GM21423 (cell line): ENCODE results near the gene PLXNA2.

Experiments
- ATAC-seq: cut with Tn5 transposase; IDR thresholded peaks from one replicate; pipeline ENCODE4 v1.9.1; 2021; ENCODE audit warnings: mild to moderate bottlenecking, moderate library complexity; ENCODE audit not compliant: unreplicated experiment

PLXNA2 gene

DNA sequence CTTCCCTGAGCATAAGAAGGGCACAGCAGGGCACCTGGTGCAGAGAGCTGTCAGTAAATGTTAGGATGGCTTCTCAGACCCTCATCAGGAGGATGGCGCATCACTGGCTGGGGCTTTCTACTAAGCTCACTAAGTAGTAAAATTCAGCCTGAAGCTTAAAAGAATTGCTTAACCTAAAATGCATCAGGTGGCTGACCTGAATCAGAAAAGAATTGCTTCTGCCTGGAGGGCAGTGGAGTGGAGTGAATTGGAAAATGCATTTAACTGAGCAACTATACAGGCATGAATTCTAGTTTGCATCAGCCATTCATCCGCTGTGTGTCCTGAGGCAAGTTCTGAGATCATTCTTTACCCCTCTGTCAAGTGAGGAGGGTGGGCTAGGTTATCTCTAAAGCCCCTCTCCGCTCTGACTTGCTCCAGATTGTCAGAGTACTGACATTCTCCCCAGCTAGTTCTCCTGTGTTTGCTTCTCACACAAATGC lies 191.2 kb downstream of the PLXNA2 start:
- no peak for ATAC-seq

DNA sequence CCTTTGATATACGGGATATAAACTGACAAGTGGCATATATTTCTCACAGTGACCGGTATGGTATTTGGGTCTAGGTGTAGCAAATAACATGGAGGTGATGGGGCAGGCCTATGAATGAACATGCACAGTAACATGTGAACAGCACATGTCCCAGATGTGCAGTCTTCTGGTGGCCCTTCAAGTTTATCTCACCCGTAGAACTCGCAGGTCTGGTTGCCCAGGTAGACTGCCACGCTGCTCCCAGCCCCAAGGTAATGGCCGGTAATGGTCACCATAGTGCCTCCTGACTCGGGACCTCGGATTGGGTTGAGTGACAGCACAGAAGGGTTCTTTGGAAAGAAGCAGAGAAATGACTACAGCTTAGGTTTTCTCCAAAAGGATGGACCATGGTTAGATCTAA lies 192.0 kb downstream of the PLXNA2 start:
- ATAC-seq, result no peak

DNA sequence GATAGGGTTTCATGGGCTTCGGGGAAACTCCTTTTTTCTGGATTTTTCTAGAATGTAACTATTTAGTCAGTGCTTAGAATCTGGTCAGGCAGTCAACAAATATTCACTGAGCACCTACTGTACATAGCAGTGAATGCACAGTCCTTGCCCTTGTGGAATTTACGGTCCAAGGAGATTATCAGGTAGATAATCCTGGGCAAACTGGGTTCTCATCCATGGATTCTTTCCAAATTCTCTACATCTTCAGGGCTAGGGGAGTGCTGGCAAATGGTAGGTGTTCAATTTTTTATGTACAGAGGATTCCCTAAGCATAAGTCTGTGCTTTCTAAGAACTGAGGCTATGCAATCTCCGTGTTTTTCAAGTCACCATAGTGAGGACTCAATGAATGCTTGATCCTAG lies 192.5 kb downstream of the PLXNA2 start:
- no peak for ATAC-seq

DNA sequence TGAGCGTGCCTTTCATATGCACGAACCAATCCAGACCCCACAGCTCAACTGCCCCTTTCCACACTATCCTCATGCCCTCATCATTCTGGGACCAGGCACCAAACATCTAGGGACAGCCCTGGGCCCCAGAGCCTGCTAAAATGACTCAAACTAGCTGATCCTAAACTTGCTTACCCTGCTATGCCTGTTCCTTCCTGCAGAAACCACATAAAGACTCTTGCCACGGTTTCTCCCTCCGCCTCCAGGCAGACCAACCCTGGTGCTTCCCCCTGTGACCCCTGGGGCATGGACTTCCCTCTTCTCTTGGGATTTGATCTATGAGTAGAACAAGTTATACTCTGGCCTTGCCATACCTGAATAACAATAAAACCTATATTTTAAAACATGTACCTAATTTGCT lies 195.3 kb downstream of the PLXNA2 start:
- ATAC-seq, result no peak

- no peak for ATAC-seq
Measured at GRCh38 chr1:208047975-208048374, 196.2 kb downstream of the PLXNA2 start.

DNA sequence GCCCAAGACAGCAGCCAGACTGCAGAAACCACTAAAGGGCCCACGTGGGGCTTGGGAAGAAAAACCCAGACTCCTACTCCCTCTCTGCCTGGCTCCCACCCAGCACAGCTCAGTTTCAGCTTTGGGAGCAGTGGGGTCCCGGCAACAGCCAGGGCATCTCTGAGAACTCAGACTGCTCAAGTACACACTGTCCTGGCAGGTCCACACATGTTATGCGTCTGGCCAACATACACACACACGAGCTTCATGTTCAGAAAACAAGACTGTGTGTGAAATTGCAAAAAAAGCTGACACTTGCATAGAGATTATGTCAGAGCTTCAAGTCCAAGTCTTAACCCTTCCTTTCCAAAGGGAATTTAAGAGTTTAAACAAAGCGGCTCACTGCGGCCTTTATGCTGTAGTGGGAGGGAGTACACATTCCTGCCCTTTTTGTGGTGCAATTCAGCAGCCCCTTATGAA lies 196.7 kb downstream of the PLXNA2 start:
- ATAC-seq, result no peak

DNA sequence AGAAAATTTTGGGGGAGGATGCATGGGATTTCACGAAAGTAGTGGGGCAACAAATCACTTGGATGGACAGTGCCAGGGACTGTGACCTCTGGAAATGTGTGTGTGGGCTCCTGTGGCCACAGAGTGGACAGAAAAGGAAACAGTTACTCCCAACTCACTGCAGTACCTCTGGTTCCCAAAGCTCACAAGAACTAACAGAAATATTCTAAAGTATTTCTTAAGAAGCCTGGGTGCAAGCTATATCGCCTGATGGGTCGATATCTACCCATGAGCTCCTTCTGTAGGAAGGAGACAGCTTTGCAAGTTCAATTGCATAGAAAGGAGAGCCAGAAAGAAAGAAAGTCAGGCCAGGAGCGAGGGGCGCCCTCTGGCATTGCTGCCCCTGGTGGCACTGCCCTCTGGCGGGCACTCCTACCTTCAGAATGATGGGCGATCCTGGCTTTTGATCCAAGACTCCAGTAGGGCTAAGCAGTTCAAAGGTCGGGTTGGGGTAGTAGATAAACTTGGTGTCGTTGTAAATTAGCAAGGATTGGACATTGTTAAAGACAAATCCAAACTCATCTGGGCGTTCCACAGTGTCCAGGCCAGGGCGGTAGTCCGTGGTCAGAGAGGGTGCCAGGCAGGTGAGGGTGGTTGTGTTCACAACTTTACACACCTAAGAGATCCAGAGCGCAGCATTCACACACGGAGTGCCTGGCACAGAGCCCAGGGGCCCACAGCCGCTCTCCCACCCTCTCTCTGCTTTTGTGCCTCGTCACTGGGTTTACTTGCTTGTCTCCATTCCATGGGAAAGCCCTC lies 198.5 kb downstream of the PLXNA2 start:
- ATAC-seq, result no peak

- ATAC-seq, result no peak
Measured at GRCh38 chr1:208044589-208045462, 199.4 kb downstream of the PLXNA2 start.

- ATAC-seq, result no peak
Measured at GRCh38 chr1:208043691-208044181, 200.4 kb downstream of the PLXNA2 start.

DNA sequence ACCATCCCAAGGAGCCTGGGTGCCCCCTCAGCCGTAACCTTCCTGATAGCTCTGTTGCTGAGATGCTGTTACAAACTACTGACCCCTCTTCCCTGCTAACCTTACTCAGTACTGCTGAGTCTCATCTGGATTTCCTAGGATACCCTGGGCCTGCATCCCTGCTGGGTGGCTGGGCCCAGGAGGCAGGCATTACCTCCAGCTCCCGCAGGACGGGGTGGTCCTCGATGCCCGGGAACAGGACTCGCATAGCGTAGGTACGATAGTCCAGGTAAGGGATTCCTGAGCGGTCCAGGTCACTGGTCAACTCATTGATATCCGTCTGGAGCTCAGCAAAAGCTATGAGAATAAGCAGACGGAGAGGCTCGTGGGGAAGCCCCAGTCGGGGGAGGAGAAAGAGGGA lies 201.3 kb downstream of the PLXNA2 start:
- ATAC-seq, result no peak

GRCh38 chr1:208042041-208042615 lies 202.1 kb downstream of the PLXNA2 start:
- ATAC-seq, result no peak

DNA sequence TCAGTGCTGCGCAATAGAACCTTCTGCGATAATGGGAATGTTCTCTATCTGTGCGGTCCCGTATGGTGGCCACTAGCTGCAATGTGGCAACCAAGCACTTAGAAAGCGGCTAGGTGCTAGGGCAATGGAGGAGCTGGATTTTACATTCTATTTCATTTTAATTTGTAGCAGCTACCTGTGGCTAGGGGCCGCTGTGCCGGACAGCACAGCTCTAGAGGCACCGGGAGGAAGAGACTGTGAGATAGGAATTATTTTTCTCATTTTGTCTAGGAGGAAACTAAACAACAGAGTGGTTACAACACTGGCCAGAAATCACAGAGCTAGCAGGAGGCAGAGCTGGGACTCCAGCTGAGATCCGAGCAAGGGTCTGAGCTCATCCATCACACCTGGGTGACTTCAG lies 202.7 kb downstream of the PLXNA2 start:
- no peak for ATAC-seq

GRCh38 chr1:208040821-208041297 lies 203.3 kb downstream of the PLXNA2 start:
- no peak for ATAC-seq

DNA sequence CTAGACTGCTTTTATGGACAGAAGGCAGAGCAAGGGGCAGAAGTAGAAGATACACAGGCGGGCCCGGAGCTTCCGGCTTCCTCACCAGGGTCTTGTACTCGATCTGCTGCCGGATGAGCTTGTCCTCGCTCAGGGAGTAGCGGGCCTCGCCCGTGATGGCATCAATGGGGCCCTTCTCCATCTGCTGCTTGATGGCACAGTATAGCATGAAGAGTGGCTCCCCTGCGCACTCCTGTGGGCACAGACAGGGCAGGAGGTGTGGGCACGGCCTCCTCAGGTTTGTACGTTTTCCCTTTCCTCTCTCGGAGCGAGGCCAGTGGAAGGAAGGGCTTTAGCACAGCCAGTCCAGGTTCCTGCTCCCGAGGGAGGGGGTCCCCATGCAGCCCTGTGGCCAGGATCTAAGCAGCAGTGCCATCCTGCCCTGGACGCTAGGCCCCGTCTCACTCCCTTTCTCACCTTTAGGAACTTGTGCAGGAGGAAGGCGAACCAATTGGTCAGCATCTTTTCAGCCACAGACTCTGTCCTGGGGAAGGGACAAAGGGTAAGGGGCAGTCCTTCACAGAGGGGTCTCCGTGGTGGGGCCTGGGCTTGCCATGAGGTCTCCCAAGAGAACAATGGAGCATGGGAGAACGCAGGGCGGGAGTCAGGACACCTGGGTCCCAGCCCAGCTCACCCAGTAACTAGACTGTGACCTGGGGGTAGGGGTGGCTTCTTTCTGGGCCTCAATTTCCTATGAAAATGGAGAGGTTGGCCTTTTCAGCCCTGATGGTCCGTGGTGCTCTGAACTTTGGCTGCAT lies 204.4 kb downstream of the PLXNA2 start:
- no peak for ATAC-seq

DNA sequence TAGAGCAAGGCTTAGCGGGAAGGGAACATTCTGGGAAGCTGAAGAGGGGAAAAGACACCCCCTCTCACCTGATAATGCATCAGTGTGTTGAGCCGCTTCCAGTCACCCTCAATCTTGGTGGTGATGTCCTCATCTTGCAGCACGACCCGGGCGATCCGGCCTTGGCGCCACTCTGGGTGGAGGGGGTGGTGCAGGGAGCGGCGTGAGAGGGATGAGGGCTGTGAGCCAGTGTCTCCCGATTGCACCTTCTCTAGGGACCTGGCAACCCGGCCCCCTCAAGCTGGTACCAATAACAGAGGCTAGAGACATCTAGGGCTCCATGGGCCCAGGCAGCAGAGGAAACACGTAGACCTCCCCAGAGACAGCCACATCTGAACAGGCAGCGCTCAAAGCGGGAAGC lies 205.9 kb downstream of the PLXNA2 start:
- no peak for ATAC-seq

DNA sequence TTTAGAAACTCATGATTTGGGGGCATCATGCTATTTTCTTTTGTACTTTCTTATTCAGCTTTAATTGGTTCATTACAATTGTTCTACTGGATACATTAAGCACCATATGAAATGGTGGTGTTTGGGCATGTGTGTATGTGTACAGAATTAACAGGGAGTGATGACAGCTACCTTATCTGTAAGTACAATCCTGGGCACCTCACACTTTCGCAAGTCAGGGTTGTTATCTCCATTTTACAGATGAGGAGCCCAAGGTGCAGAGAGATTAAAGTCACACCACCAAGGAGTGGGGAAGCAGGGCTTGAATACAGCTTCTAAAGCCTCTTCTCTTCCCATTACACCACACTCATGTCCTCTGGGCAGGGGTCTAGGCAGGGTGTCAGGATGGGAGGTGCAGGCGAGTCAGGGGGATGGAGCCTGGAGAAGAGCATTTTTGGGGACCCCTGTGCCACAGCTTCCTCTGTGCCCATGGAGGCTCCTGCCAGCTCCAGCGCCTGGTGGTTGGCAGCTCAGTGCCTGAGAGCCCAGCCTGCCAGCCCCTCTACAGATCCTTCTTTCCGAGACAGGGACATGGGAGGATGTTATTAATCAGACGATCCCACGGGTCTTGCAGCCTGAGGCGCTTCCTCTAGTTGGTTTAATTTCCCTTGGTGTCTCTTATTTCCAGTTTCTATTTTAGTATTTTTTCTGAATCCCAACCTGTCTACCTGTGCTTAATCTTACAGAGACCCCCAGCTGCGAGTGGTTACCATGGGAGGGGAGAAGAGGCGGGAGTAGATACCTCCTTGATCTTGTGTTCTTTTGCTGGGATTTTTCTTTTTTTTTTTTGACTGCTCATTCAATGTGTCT lies 207.0 kb downstream of the PLXNA2 start:
- no peak for ATAC-seq

DNA sequence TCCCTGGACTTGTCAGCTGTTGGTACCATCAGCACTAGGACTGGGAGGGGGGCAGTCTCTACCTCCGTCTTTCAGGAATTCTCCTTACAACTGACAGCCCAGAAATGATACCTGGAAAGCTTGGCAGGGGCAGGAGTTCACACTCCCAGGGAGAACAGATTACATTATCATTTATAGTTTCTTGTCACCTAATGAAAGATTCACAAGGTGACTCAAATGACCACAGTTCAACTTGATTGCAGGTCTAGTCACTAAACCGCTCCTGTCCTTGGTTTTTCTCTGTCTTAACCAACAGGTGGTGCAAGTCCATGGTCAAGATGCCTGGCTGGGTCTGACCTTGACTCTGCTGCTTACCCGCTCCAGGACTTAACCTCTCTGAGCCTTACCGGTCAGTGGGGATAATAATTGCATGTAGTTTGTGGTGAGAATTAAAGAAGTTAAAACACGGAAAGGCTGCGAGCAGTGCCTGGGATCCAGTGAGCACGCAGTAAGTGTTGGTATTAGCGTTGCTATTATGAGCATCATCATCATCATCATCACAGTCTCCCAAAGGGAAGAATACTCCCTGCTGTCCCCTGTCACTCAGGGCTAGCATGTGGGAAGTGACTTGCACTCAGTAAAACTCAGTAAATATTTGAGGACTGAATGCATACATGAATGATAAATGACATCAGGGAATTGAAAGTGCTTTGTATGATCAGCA lies 207.9 kb downstream of the PLXNA2 start:
- ATAC-seq, result no peak

DNA sequence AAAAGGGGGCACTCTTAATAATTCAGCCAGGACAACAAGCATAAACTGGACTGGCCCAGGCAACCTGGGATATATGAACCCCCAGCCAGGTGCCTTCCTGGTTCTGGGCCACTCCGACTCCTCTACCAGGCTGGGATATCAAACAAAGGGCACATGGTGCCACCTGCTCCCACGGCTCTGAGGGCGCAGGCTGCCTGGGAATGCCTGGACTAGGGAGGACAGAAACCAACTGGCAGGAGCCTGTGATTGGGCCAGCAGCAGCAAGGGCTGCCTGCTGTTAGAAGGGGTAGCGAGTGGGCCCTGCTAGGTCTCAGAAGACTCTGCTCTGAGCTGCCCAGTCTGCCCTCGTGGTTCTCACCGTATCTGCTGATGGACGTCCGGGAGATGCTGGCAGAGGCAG lies 210.0 kb downstream of the PLXNA2 start:
- ATAC-seq, result no peak

DNA sequence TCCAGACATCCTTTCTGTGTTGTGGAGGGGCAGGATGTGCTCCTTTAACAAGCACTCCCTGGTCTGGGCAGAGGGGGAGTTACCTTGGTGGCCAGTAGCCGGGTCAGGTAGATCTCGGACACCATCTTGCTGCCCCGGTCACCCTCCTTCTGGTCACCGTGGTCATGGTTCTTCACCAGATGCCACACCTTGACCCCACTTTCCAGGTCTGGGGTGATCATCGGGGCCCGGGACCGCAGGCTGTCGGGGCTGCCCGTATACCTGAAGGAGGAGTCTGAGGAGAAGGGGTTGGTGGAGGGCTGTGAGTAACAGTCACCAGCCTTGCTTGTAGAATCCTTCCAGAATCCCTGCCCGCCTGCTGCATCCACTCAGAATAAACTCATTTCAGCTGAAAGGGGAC lies 210.9 kb downstream of the PLXNA2 start:
- no peak for ATAC-seq
